Right forelimb (tissue), 1 donor: ENCODE results near the gene LZTFL1.
"Not testable (repeated sequence)": the region's sequence is repeated elsewhere in the genome, so short reads cannot be mapped to it uniquely, and the experiment has no call there.

ENCODE experiments used
- DNase-seq: peaks from one replicate; pipeline ENCODE4 v3.0.0-alpha.2; 2018

Gene LZTFL1

DNA sequence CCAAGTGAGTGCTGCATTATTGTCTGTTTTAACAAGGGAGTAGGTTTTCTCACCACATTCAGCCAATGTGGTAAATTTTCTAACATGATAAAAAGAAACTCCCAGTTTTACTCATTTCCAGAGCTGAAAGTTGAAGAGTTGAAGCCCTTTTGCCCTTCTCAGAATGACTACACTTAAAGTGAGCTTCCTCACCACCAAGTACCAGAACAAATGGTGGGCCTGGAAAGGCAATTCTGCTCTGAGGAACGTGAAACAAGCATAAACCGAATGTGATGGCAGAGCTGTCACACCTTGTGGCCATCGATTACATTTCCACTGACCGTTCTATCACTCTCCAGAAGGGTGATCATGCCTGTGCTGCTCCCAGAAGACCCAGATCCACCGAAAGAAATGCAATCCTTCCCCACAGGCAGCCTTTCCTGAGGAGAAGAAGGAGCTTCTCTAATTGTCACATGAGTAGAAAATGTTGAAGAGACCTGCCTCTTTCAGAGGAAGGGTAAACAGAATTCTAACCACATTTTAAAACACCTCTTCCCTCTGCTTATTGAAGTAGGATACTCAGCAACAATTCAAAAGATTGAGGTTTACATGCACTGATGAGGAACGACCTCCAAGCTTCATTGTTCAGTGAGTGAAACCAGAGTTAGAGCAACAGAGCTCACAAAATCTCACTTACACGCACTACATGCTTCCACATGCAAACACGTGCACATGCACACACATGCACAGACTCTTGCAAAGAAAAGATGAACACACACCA is 23.0 kb upstream of the LZTFL1 start:
- DNase-seq: no peak

DNA sequence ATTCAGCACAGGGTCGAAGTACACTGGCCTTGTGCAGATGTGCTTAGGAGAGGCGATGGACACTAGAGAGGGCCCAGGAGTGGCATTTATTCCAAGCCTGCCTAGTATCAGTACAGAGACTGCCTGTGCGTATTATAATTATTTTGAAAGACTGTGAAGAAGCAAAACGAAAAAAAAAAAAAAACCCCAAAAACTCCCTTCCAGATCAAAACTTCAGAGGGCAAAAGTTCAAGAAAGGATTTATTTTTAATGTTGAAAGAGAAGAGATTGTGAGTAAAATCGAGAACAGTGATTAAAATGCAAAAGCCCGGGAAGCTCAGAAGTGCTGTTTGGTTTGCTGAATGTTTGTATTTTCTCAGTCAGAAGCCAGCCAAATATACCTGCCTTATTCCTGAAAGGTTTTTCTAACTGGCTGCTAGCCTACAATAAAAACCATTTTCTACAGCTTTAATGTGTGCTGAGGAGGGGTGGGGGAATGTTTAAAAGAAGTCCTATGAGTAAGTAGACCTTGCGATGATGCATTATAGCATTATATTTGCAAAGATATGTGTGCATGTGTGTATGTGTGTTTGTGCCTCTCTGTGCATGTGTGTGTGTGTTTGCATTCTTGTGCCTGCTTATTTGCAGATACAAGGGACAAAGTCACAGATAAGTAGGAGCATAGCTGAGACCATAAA is 19.3 kb upstream of the LZTFL1 start:
- DNase-seq: no peak

DNA sequence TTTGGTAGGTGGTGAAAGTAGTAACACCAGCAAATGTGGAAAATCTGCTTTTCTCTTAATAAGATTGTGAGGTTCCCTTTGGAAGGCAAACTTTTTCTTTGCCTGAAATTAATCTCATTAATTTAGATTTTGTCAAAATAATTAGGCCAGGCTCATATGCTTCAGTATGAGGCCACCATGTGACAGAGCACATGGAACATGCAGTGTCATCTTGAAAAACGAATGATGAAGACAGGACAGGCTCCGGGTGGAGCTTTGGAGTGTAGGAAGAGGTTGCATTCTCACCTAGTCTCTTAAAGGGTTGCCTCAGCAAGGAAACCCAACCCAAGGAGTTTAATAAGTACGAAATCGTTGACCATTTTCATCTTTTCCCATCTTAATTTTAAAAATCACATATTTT is 18.6 kb upstream of the LZTFL1 start:
- no peak for DNase-seq

DNA sequence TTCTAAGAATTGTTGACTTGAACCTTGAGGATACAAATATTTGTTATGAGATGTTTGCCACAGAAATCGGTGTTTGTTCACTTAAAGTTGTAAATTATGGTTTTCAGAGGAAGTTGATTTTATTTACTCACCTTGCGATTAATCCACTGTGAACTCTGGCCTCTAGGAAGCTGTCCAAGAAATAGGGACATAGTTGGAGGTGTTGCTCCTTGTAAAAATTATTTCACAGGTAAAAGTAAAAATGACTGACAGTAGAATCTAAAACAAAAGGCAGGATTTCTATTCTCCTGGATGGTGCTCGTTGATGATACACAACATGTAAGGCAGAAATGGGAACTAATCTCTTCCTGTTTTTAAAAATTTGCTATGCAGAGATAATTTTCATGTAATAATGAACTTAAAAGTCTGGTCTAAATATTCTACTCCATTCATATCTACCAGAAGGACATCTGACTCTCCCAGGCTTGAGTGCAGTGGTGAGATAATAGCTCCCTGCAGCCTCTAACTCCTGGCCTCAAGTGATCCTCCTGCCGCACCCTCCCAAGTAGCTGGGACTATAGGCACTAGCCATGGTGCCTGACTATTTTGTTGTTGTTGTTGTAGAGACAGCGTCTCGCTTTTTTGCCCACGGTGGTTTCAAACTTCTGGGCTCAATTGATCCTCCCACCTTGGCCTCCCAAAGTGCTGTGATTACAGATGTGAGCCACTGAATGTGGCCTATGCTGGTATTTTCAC is 17.1 kb upstream of the LZTFL1 start:
- no peak for DNase-seq

DNA sequence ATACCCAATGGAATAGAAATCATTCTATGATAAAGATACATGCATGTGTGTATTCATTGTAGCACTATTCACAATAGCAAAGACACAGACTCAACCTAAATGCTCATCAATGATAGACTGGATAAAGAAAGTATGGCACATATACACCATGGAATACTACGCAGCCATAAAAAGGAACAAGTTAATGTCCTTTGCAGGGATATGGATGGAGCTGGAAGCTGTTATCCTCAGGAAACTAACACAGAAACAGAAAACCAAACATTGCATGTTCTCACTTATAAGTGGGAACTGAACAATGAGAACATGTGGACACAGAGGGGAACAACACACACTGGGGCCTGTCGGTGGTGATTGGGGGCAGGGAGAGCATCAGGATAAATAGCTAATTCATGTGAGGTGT is 15.1 kb upstream of the LZTFL1 start:
- not testable (repeated sequence) for DNase-seq

DNA sequence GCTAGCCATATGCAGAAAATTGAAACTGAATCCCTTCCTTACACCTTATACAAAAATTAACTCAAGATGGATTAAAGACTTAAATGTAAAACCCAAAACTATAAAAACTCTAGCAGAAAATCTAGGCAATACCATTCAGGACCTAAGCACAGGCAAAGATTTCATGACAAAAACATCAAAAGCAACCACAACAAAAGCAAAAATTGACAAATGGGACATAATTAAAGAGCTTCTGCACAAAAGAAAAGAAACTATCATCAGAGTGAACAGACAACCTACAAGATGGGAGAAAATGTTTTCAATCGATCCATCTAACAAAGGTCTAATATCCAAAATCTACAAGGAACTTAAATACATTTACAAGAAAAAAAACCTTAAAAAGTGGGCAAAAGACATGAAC is 14.4 kb upstream of the LZTFL1 start:
- DNase-seq: not testable (repeated sequence)

DNA sequence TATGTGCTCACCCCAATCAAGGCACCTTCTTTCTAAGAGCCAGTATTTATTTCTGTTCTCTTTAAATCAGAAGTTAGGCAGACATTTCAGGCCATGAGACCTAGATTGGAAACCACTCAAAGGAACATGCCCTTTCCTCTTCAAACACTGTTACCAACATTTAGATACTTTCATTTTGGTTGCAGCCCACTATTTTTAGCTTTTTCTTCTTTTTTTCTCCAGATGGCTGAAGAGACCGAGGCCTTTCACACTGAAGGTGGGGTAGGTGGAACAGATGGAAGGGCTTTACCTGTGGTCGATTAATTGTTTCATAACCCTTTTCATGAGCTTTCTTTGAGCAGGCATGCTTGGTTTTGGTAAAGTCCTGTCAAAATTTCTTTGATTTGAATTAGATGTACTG is 10.9 kb upstream of the LZTFL1 start:
- no peak for DNase-seq

DNA sequence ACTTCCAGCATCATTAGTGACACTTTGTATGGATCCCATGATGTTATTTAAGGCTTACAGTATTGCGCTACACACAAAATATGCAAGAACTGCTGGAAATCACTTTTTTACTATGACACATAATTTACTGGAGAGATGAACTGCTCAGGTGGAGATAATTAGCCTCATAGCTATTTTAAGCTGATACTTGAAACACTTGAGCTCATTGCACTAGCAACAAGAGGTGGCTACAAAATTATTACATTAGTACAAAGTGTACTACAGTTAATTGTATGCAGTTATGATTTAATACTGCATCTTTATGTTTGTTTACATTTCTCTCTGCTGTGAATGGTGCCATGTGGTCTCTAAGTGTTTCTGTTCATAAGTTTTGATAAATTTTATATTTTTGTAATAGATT is 6.5 kb upstream of the LZTFL1 start:
- no peak for DNase-seq

DNA sequence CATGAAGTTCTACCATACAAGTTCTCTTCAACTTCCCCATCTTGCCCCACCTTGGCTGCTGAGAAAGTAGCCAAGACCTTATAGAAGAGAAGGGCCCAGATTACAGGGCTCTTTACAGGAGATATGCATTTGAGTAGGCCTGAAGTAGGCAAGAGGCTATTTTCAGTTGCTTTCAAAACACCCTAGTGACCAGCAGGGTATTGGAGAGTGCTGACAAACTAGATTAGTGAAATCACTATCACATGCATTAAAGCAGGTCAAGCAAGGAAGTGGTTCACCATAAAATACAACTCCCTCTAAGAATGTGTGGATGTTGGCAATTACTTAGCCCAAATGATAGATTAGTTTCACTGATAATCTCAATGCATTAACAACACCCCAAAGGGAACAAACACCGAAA is 2.7 kb upstream of the LZTFL1 start:
- DNase-seq: no peak

DNA sequence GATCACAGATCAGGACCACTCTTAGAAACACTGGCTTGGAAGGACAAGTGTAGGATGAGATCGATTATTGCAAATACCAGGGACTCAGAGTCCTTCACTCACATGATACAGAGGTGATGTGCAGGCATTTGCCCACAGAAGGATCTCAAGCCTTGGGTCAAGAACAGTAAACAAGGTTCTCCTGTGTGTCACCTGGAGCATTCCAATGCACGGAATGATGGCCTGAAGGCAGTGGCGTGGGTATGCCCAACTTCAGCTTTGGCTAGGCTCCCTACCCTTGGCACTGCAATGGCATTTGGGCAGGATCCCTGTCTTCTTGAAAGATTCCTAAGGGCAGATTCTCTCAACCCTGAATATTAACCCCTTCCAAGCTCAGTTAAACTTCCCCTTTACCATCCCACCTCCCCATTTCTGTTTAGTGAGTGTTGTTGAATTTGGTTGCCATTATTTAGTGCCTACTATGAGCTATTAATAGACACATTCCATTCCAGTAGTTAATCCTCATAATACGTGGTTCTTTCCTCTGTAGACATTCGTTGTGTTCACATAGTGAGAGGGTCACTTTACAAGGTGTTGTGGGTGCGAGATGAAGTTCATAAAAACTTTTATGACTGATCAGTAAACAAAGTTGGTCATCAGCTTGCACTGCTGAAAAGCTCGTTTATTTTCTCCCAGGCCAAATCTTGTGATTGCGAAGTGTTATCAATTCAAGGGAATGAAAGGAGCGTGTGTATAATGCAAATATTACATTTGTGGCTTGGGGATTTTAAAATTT is 1.1 kb upstream of the LZTFL1 start:
- DNase-seq: no peak

DNA sequence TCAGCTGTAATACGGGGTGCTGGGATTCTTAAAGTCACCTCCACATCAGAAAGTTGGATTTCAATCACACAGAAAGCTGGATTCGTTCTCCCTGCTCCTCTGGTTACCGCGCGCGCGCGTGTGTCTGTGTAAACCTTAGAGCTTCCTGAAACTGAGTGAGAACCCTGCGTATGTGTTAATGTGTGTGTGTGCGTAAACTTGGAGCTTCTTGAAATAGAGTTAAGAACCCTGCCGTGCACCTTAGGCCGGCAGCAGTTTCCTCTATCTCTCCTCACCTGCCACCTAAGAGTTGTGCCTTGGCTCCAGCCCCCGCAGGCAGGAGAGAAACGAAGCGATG is 531 bp downstream of the LZTFL1 start:
- peak; percentile 54 for DNase-seq

DNA sequence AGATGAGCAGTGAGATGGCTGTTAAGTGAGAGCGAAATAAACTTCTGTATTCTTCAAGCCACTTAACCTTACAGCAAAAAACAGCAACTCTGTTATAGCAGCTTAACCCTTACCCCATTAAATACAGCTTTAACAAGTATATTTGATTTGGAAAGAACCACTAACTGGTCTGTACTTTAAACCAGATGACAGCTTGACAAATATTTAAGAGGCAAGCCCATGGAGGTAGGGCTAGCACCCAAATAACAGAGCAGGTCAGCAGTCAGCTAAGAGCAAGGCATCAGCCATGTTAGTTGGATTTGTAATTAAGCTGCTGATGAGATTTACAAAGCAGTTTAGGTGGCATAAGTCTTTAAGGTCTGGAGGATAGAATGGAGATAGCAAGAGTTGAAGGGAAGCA is 3.5 kb downstream of the LZTFL1 start:
- DNase-seq: no peak

DNA sequence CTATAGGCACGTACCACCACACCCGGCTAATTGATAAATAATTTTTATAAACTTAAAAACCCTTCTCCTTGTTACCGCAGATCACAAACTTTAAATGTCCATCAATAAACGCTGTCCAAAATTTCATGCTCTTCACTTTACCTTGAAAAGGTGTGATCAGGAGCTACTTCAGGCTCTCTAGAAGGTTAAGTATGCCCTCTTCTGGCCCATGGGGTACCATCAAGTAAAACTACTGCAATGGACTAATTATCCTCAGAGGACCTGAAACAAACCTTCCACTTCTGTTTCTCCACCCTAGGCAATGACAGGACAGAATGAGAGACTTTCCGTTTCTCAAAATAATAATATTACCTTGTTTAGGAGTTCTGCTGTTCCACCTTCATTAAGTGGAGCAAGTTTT is 9.2 kb downstream of the LZTFL1 start:
- no peak for DNase-seq

DNA sequence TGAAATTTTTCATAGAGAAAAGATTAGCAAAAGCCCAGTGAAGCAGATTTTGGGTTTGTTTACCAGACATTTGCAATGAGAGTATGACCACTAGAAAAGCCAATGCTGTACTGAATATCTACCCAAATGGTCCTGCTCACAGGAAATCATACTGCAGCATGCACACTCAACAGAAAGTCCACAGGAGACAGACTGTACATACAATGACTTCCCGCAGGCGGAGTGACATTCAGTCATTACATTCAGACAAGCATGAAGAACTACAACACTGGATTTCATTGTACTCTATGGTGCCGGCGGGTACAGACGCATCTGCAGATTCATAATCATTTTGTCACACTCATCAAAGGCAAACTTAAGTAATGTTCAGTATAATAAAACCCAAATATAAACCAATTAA is 11.8 kb downstream of the LZTFL1 start:
- no peak for DNase-seq

DNA sequence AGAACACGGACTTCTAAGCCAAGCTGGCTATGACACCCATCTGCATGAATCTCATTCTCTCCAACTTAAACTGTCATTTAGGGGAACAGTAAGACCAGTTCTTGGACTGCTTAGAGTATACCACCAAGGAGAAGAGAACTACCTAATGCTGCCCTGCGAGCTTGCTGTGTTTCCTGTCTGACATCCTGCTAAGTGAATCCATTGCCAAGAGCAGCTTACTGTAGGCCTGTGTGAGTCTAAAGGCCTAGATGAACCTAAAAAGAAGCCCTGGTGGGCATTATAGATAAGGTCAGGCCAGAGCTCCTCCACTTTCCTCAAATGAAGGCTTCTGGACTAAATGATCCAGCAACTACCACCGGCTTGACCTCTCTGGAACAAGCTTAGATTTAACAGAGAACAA is 15.0 kb downstream of the LZTFL1 start:
- no peak for DNase-seq

DNA sequence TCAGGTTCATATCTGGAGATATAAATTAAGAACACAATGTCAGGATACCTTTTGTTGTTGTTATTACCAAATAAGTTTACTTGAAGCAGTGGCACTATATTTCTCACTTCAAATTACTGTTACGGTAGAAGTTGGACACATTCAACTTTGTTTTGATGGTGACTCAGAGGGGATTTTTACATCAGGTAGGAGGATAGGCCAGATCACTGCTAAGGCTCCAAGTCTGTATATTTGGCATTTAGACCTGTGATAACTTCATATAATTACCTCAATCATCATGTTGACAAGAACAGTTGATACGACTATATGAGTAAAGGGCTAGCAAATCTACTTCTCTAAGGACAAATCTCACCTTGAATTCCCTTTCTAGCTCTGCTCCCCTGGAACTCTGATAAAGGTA is 15.6 kb downstream of the LZTFL1 start:
- no peak for DNase-seq

DNA sequence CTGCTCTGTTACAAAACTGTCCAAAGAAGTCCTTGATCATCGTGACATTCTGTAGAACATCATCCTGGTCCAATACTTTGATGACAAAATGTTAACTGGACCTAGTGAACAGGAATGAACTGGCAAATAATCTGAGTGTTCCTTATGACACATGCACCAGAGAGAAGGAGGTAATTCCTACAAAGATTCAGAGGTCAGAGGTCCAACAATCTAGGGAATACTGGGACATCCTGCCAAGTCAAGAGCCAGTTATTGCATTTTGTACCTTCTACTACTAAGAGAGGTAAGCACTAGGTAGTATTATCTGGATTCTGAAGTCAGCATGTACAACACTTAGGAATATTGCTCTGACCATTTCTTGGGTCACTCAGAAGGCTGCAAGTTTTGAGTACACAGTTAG is 20.8 kb downstream of the LZTFL1 start:
- no peak for DNase-seq

DNA sequence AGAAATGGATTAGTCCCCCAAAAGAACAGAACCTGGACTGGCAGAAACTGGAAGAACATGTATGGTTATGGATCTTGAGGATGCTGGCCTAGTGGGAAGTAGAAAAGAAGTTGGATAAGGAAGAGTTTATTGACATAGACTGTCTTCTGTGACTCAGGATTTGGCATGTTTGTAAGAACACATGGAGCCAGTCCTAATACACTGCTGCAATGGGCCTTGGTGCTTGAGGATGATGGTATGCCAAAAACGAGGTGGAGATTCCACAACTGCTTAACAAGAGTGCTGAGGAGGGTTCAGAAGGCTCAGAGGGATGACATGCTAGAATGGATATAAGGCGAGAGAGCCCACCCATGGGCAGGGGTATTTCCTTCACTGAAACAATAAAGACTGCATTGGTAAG is 22.4 kb downstream of the LZTFL1 start:
- no peak for DNase-seq

DNA sequence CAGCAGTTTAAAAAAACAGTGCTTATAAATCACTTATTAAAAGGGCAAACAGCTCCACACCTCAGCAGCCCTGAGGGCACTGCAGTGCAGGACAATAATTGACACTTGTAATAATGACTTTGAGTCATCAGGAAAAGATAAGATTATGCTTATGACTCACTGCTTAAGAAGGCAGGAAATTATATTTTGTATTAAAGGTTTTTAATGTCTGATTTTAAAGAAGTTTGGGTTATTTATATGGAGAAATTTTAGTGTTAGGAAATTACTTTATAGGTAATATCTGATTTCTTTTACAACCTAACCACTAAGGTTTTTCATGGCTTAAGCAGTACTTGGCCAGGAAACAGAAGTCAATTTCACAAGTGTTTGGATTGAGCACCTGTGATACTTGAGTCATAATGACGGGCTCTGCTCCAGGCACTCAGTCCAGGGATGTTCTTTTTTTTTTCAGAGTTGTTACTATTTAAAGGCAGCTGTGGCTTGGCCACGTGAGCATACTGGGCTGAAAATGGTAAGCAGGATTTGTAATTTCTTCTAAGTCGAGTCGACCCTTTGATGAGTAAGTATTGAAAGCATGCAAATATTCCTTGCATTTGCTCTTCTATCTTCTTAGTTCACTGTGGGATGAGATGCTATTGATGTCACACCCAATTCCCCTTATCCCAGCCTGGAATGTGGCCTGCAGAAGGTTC is 23.9 kb downstream of the LZTFL1 start:
- DNase-seq: no peak

DNA sequence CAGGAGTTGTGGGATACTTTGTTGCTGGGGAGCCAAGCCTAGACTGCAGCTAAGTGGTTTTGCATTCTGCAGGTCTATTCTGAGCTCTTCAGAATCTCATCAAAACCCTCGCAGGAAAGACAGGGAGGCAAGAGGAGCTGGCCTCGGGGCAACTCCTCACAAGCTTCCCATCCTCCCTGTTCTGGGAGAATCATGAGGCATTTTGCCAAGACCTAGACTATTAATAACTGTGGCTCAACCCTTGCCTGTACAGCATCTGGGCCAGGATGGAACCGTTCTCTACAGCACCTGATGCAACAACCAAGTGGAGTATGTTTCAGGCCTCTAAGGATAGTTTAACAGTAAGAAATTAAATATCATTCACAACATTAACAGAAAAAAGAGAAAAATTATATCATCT is 25.4 kb downstream of the LZTFL1 start:
- DNase-seq: no peak

DNA sequence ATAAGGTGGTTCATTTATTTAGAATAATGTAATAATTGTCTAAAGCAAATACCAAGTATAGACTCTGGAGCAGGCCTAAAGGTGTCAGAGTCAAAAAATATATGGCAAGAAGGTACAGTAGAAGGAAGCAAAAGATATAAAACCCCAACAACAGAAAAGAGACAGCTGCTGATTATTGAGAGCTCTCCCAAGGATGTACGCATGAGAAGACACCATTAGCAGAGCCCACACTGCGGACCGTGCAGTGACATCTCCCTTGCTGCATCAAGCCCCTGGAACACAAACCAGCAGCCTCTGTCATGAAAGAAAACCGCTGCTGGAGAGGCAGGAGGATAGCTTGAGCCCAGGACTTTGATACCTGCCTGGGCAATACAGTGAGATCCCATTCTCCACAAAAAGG is 27.6 kb downstream of the LZTFL1 start:
- no peak for DNase-seq

DNA sequence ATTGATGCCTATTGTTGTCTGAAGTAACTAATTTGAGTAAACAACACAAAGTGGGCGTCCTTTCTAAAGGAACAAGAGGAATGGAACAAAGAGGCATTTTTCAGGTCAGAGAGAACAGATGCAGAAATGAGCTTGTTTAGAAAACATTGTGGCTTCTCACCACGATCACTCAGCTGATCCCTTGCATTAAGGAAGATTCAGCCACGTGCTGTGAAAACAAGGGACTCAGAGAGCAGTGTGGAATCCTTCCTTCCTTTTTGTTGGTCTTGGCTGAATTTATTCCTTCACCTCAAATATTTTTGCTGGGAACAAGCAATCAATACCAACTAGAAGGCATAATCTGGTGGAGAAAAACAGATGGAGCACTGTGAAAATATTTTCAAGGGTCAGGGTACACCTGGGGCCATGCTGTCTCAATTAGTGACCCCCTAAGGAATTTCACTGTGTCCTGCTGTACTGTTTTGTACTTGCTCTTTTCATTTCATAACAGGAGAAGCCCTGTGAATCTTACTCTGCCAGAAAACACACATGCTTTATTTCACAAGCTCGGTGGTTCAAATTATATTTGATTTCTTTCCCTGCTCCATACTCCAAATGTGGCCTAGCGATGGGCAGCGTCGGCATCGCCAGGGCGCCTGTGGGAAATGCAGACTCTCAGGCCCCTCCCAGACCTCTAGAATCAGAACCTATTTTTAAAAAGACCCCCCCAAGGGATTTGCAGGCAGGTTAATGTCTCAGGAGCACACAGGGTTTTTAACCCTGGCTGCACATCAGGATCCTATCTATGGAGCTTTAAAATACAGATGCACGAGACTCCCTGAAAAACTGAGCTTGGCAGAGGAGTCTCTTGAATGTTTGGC is 34.0 kb downstream of the LZTFL1 start:
- DNase-seq: no peak
